Chondrocyte (in vitro differentiated cells): Measurements from ENCODE around the gene RPUSD3. TPM values are rescaled to one million over a fixed set of nuclear protein-coding genes. Genes with fewer than 3 reads are reported as not detected.
A peak's percentile ranks its signal among the peaks of the same experiment; 100 is the strongest.

Experiments used
- DNase-seq: peaks from one replicate; pipeline ENCODE4 v3.0.0; 2021; ENCODE audit warnings: mixed read lengths, low spot score
- H3K27ac Mint-ChIP-seq: one replicate; pipeline ENCODE4 v1.8.0; 2021; ENCODE audit warnings: mild to moderate bottlenecking, moderate library complexity, mixed read lengths; ENCODE audit not compliant: unreplicated experiment
- H3K27me3 Mint-ChIP-seq: 2 replicates; pipeline ENCODE4 v1.8.0; 2021; ENCODE audit warnings: low read depth, mixed read lengths
- H3K36me3 Mint-ChIP-seq: 2 replicates; pipeline ENCODE4 v1.8.0; 2021; ENCODE audit warnings: low read depth, mixed read lengths
- H3K4me1 Mint-ChIP-seq: 2 replicates; pipeline ENCODE4 v1.8.0; 2021; ENCODE audit warnings: low read depth, mild to moderate bottlenecking, mixed read lengths
- H3K4me3 Mint-ChIP-seq: one replicate; pipeline ENCODE4 v1.8.0; 2021; ENCODE audit warnings: mild to moderate bottlenecking, moderate library complexity, mixed read lengths; ENCODE audit not compliant: unreplicated experiment
- H3K9me3 Mint-ChIP-seq: 2 replicates; pipeline ENCODE4 v1.8.0; 2021; ENCODE audit warnings: low read depth, mixed read lengths
- total RNA-seq: library from RNA; stranded (reverse); gene quantifications from 3 replicates; pipeline ENCODE4 v1.2.1, GENCODE V29; 2021
- TF ChIP-seq, protein P1 (sequence below): fragments of 200-600 bp; sonication (generic); IDR thresholded peaks from 2 replicates; pipeline ENCODE4 v1.5.0; 2021; ENCODE audit warnings: antibody characterized with exemption, mild to moderate bottlenecking, moderate library complexity

RPUSD3 gene
- total RNA-seq, 1 donor from 2014 or later = 27.7 TPM

DNA sequence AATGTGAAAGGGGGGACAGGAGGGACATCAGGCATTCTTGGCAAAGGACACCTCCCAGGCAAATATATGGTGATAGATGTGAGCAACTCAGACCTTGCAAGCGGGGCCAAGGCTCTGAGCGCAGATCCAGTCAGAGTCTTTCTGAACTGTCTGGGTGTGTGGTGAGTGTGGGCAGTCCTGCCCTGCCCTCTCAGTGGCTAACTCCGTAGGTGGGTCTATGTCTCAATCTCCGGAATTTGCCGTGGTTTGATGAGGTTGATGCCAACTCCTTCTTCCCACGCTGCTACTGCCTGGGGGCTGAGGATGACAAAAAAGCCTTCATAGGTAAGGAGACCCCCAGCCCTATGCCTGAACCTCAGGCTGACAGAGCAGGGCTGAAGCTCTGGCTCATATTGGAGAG is 26.4 kb downstream of the RPUSD3 start:
- Mint-ChIP-seq H3K36me3 (peaks cover 7% of the 10 kb centered on the region), H3K4me3 (no peak overlapping the region), H3K27me3 (no peaks in the 10 kb centered on the region), H3K4me1 (no peaks in the 10 kb centered on the region), H3K9me3 (no peaks in the 10 kb centered on the region), H3K27ac (peak overlapping the region; percentile 8)
- TF ChIP-seq, protein P1, sequence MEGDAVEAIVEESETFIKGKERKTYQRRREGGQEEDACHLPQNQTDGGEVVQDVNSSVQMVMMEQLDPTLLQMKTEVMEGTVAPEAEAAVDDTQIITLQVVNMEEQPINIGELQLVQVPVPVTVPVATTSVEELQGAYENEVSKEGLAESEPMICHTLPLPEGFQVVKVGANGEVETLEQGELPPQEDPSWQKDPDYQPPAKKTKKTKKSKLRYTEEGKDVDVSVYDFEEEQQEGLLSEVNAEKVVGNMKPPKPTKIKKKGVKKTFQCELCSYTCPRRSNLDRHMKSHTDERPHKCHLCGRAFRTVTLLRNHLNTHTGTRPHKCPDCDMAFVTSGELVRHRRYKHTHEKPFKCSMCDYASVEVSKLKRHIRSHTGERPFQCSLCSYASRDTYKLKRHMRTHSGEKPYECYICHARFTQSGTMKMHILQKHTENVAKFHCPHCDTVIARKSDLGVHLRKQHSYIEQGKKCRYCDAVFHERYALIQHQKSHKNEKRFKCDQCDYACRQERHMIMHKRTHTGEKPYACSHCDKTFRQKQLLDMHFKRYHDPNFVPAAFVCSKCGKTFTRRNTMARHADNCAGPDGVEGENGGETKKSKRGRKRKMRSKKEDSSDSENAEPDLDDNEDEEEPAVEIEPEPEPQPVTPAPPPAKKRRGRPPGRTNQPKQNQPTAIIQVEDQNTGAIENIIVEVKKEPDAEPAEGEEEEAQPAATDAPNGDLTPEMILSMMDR = no peak
- peak; percentile 14 for DNase-seq

DNA sequence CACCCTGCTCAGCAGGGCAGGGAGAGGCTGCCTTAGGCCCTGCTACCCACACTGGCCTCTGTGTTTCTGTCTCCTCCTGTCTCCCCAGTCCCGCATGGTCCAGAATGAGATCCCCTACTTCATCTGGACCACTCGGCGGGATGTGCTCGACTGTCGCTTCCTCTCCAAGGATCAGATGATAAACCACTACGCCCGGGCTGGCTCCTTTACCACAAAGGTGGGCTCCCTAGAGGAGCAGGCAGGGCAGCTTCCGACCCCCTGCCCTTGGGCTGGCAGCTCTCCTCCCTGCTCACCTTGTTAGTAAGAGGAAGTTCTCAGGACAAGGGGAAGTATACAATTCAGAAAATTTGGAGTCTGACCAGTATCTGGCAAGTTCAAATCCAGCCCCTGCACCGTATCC is 27.8 kb downstream of the RPUSD3 start:
- Mint-ChIP-seq H3K36me3 (peaks cover 7% of the 10 kb centered on the region), H3K4me3 (no peak overlapping the region)
- DNase-seq = peak; percentile 83

DNA sequence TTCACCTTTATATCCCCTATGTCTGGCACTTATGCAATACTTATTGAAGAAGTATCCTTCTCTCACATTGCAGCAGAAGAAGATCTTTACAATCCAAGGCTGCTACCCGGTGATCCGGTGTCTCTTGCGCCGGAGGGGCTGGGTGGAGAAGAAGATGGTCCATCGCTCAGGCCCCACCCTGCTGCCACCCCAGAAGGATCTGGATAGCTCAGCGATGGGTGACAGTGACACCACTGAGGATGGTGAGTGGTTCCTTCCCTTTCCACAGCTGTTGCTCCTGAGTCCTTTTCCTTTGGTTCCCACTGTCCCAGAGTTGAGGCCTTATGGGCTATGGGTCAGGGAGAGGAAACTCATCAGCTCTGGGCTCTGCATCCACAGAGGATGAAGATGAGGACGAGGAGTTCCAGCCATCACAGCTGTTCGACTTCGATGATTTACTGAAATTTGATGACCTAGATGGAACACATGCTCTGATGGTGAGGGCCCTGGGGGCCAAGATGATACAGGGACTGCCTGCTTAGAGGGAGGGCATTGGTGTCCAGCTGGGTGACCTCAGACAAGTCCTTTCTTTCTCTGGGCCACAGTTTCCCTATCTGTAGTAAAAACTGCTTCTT is 30.8 kb downstream of the RPUSD3 start:
- H3K9me3 Mint-ChIP-seq = no peaks in the 10 kb centered on the region
- H3K4me3 Mint-ChIP-seq = no peak overlapping the region
- no peak overlapping the region for H3K27ac Mint-ChIP-seq
- peaks cover 30% of the 10 kb centered on the region for H3K4me1 Mint-ChIP-seq
- no peaks in the 10 kb centered on the region for H3K27me3 Mint-ChIP-seq
- TF ChIP-seq, protein P1 = no peak
- DNase-seq = no peak
- peaks cover 3% of the 10 kb centered on the region for H3K36me3 Mint-ChIP-seq

More for the DNA sequence above, 27.8 kb downstream of the RPUSD3 start:
- Mint-ChIP-seq H3K27ac (no peak overlapping the region), H3K9me3 (no peaks in the 10 kb centered on the region), H3K4me1 (peaks cover 8% of the 10 kb centered on the region), H3K27me3 (no peaks in the 10 kb centered on the region)
- TF ChIP-seq, protein P1 = no peak

DNA sequence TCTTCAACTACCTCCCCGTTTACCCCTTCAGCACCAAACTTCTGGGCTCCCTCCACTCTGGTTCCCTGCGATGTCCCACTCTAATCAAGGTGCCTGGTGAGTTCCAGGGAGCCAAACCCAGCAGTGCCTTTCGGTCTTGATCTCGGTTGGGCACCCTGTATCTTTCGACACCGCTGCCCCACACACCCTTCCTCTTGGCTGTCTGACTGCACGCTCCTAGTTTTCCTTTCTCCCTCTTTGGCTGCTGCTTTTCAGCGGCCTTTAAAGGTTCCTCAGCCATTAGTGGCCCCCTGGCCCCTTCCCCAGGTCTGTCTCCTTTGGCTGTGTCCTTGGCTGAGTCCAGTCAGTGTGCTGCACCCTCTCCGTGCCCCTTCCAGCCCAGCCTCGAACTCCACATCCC is 33.0 kb downstream of the RPUSD3 start:
- peaks cover 35% of the 10 kb centered on the region for H3K4me1 Mint-ChIP-seq
- peak overlapping the region; percentile 81 for H3K4me3 Mint-ChIP-seq
- H3K9me3 Mint-ChIP-seq = no peaks in the 10 kb centered on the region
- DNase-seq = no peak
- H3K27ac Mint-ChIP-seq = peak overlapping the region; percentile 22
- H3K36me3 Mint-ChIP-seq = peaks cover 7% of the 10 kb centered on the region
- TF ChIP-seq, protein P1 = no peak
- H3K27me3 Mint-ChIP-seq = no peaks in the 10 kb centered on the region

DNA sequence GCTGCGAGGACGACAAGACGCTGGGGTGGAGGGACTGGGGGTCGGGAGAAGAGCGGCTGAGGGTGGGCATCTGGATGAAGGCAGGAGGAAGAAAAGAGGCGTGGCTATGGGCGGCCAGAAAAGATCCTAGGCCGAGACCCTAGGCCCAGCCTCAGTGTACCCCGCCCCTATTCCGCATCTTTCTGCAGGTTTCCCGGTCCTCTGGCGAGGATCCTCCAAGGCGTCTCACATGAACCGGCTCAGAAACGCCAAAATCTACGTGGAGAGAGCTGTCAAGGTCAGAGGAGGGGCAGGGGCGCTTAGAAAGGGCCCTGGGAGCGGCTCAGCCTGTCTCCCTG is 33.4 kb downstream of the RPUSD3 start:
- no peak for DNase-seq
- TF ChIP-seq, protein P1 = no peak
- H3K27ac Mint-ChIP-seq = peak overlapping the region; percentile 63

More for the DNA sequence above, 33.4 kb downstream of the RPUSD3 start:
- H3K9me3 Mint-ChIP-seq = no peaks in the 10 kb centered on the region
- H3K27me3 Mint-ChIP-seq = no peaks in the 10 kb centered on the region
- H3K4me1 Mint-ChIP-seq = peaks cover 35% of the 10 kb centered on the region
- H3K4me3 Mint-ChIP-seq = peak overlapping the region; percentile 81
- H3K36me3 Mint-ChIP-seq = peaks cover 9% of the 10 kb centered on the region
